PC-9 (cell line): ENCODE results near the gene SPATA16.

Experiments used
- EZH2 ChIP-seq: fragments of 200-600 bp; sonication (generic); IDR thresholded peaks from 2 replicates; pipeline ENCODE4 v1.8.0; 2017; ENCODE audit warnings: antibody characterized with exemption, low read depth
- TF ChIP-seq, protein P1 (sequence below): fragments of 200-600 bp; sonication (generic); conservative IDR thresholded peaks from 2 replicates; pipeline ENCODE4 v1.6.1; 2017; ENCODE audit warnings: mixed run types, antibody characterized with exemption, mild to moderate bottlenecking, moderate library complexity

DNA sequence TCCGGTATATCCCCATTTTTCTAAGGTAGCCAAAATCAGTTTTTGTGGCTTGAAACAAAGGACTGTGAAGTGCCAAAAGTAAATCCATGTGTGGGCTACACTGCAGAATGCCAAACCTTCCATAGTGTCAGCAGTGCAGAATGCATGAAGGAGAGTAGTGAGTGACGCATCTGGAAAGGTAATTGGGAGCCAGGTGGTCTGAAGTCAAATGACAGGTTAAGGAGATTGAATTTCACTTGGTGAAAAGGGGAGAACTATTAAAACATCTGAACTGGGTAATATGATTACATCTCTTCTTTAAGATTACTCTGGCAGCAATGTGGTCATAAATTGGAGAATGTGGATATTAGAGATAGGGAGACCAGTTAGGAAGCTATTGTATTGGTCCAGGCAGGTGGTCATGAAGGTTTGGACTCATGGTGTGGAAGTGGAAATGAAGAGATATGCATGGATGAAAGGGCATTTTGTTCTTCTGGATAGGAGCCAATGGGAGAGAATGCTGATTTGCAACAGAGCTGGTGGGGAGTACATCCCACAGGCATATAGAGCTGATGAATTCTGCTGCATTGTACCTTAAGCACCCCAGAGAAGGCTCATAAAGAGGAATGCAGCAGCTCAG, 272.3 kb downstream of the SPATA16 start:
- no peak for TF ChIP-seq EZH2
- TF ChIP-seq, protein P1, sequence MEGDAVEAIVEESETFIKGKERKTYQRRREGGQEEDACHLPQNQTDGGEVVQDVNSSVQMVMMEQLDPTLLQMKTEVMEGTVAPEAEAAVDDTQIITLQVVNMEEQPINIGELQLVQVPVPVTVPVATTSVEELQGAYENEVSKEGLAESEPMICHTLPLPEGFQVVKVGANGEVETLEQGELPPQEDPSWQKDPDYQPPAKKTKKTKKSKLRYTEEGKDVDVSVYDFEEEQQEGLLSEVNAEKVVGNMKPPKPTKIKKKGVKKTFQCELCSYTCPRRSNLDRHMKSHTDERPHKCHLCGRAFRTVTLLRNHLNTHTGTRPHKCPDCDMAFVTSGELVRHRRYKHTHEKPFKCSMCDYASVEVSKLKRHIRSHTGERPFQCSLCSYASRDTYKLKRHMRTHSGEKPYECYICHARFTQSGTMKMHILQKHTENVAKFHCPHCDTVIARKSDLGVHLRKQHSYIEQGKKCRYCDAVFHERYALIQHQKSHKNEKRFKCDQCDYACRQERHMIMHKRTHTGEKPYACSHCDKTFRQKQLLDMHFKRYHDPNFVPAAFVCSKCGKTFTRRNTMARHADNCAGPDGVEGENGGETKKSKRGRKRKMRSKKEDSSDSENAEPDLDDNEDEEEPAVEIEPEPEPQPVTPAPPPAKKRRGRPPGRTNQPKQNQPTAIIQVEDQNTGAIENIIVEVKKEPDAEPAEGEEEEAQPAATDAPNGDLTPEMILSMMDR, result no peak
